ENCODE results near the gene GABRB2. TPM values are rescaled to one million over a fixed set of nuclear protein-coding genes. Genes with fewer than 3 reads are reported as not detected.

GABRB2 gene
- total RNA-seq, 1 experiment from 2014 or later, result not detected

DNA sequence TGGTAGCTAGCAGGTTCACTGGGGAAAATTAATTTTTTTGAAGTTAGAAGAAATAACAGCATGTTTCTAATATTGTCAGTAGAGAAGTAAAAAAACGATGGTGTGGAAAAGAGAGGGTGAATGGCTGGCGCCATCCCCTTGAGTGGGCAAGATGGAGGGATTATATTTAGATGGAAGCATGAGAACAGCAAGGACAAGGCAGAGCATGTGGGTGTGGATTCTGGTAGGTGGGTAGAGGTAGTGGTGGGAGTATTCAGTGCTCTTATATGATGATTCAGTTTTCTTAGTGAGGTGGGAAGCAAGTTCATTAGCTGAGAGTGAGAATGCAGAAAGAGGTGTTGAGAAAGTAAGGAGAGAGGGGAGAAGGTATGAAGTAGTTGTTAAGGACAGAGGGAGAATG lies 188.1 kb downstream of the GABRB2 start:
- Mint-ChIP-seq H3K9me3 (ENCODE audit: unreplicated experiment) (no peaks in the 10 kb centered on the region), H3K4me1 (ENCODE audit: low read depth, unreplicated experiment) (no peaks in the 10 kb centered on the region), H3K4me3 (ENCODE audit: unreplicated experiment) (no peak overlapping the region), H3K36me3 (ENCODE audit: insufficient read depth, unreplicated experiment) (no peaks in the 10 kb centered on the region), H3K27ac (ENCODE audit: unreplicated experiment) (no peak overlapping the region), H3K27me3 (ENCODE audit: insufficient read depth, unreplicated experiment) (no peaks in the 10 kb centered on the region)
- intact Hi-C loops (cut with micrococcal nuclease; ENCODE audit: unreplicated experiment), result no loop called here
- H3K4me3 ChIP-seq (ENCODE audit: low read depth, low read length), result no peak overlapping the region
- DNase-seq, result no peak
- no peaks in the 10 kb centered on the region for H3K9me3 ChIP-seq
- no peaks in the 10 kb centered on the region for H3K36me3 ChIP-seq (ENCODE audit: control insufficient read depth, insufficient read depth, low read length)
- CTCF ChIA-PET, result no interaction called here
- H3K27me3 ChIP-seq (replicated peaks; ENCODE audit: control insufficient read depth, insufficient read depth, low read length), result no peaks in the 10 kb centered on the region
- POLR2A ChIA-PET, result no interaction called here
- TF ChIP-seq, protein P1, sequence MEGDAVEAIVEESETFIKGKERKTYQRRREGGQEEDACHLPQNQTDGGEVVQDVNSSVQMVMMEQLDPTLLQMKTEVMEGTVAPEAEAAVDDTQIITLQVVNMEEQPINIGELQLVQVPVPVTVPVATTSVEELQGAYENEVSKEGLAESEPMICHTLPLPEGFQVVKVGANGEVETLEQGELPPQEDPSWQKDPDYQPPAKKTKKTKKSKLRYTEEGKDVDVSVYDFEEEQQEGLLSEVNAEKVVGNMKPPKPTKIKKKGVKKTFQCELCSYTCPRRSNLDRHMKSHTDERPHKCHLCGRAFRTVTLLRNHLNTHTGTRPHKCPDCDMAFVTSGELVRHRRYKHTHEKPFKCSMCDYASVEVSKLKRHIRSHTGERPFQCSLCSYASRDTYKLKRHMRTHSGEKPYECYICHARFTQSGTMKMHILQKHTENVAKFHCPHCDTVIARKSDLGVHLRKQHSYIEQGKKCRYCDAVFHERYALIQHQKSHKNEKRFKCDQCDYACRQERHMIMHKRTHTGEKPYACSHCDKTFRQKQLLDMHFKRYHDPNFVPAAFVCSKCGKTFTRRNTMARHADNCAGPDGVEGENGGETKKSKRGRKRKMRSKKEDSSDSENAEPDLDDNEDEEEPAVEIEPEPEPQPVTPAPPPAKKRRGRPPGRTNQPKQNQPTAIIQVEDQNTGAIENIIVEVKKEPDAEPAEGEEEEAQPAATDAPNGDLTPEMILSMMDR (IDR thresholded peaks at IDR 0.05; ENCODE audit: insufficient read depth in 1 of 2, low read depth in 1 of 2, low read length in 1 of 2, severe bottlenecking in 1 of 2, unreplicated experiment in 1 of 2), result no peak
- no peaks in the 10 kb centered on the region for H3K4me1 ChIP-seq
- no TSS peak for BruUV-seq (replicated peaks)

DNA sequence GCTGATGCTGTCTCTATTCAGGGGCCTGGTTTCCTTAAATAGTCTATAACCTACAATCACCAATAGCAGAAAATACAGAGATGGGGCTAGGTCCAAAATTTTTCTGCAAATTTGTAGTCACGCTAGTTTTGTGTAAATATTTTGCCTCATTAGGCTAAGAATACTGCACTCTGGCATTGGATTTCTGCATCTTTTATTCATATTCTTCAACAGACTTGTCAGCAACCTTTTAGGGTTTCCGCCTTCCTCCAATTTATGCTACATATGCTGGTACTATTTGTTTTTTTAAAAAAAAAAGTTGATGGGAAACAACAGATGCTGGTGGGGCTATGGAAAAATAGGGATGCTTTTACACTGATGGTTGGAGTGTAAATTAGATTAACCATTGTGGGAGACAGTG lies 202.3 kb downstream of the GABRB2 start:
- H3K27me3 ChIP-seq (replicated peaks; ENCODE audit: control insufficient read depth, insufficient read depth, low read length), result no peaks in the 10 kb centered on the region
- H3K27ac Mint-ChIP-seq (ENCODE audit: unreplicated experiment), result no peak overlapping the region
- H3K36me3 Mint-ChIP-seq (ENCODE audit: insufficient read depth, unreplicated experiment), result no peaks in the 10 kb centered on the region
- no peaks in the 10 kb centered on the region; the same call in 1 of the 2 replicates for H3K4me1 ChIP-seq
- no peak for DNase-seq
- no TSS peak for BruUV-seq (replicated peaks)
- no peaks in the 10 kb centered on the region for H3K9me3 Mint-ChIP-seq (ENCODE audit: unreplicated experiment)
- H3K4me1 Mint-ChIP-seq (ENCODE audit: low read depth, unreplicated experiment), result no peaks in the 10 kb centered on the region
- intact Hi-C loops (cut with micrococcal nuclease; ENCODE audit: unreplicated experiment), result no loop called here
- H3K36me3 ChIP-seq (ENCODE audit: control insufficient read depth, insufficient read depth, low read length), result no peaks in the 10 kb centered on the region
- H3K4me3 ChIP-seq (ENCODE audit: low read depth, low read length), result no peak overlapping the region
- ChIA-PET POLR2A (no interaction called here), CTCF (no interaction called here)
- TF ChIP-seq, protein P1 (IDR thresholded peaks at IDR 0.05; ENCODE audit: insufficient read depth in 1 of 2, low read depth in 1 of 2, low read length in 1 of 2, severe bottlenecking in 1 of 2, unreplicated experiment in 1 of 2), result no peak
- no peak overlapping the region for H3K4me3 Mint-ChIP-seq (ENCODE audit: unreplicated experiment)
- peaks cover 2% of the 10 kb centered on the region for H3K27me3 Mint-ChIP-seq (ENCODE audit: insufficient read depth, unreplicated experiment)
- H3K9me3 ChIP-seq, result no peaks in the 10 kb centered on the region

DNA sequence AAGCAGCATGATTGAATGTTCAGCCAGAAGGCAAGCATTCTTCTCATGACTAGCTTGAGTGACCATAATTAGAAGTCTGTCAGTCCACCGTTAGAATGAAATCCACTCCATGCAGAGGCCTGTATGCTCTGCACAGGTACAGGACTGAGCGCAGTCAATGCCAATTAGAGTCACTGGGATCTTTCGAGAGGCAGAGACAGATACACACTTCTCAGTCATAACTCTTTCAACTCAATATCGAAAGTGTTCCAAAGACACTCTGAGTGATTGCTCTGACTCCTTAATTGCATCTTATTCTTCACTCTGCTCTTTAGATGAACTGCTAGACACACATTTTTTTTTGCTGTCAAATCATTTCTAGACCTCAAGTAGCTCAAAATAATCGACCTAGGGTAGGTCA lies 203.6 kb downstream of the GABRB2 start:
- no peaks in the 10 kb centered on the region; the same call in 1 of the 2 replicates for H3K4me1 ChIP-seq
- no peaks in the 10 kb centered on the region for H3K36me3 ChIP-seq (ENCODE audit: control insufficient read depth, insufficient read depth, low read length)
- CTCF ChIA-PET, result no interaction called here
- no peak overlapping the region for H3K4me3 Mint-ChIP-seq (ENCODE audit: unreplicated experiment)
- no peak for DNase-seq
- no peaks in the 10 kb centered on the region for H3K27me3 ChIP-seq (replicated peaks; ENCODE audit: control insufficient read depth, insufficient read depth, low read length)
- peaks cover 2% of the 10 kb centered on the region for H3K27me3 Mint-ChIP-seq (ENCODE audit: insufficient read depth, unreplicated experiment)
- H3K4me1 Mint-ChIP-seq (ENCODE audit: low read depth, unreplicated experiment), result no peaks in the 10 kb centered on the region
- no peaks in the 10 kb centered on the region for H3K9me3 ChIP-seq
- POLR2A ChIA-PET, result no interaction called here
- H3K27ac Mint-ChIP-seq (ENCODE audit: unreplicated experiment), result no peak overlapping the region
- H3K4me3 ChIP-seq (ENCODE audit: low read depth, low read length), result no peak overlapping the region
- intact Hi-C loops (cut with micrococcal nuclease; ENCODE audit: unreplicated experiment), result no loop called here
- BruUV-seq (replicated peaks), result no TSS peak
- TF ChIP-seq, protein P1 (IDR thresholded peaks at IDR 0.05; ENCODE audit: insufficient read depth in 1 of 2, low read depth in 1 of 2, low read length in 1 of 2, severe bottlenecking in 1 of 2, unreplicated experiment in 1 of 2), result no peak
- H3K9me3 Mint-ChIP-seq (ENCODE audit: unreplicated experiment), result no peaks in the 10 kb centered on the region
- H3K36me3 Mint-ChIP-seq (ENCODE audit: insufficient read depth, unreplicated experiment), result no peaks in the 10 kb centered on the region

All from Caco-2 (cell line).